IPS-20b (cell line): Measurements from ENCODE around the gene PTGIR.

Source experiments
- H3K27ac ChIP-seq: one replicate; pipeline ENCODE4 v1.5.1; 2013; ENCODE audit warnings: low read length
- H3K27me3 ChIP-seq: 2 replicates; pipeline ENCODE4 v1.6.1; 2013; ENCODE audit warnings: mild to moderate bottlenecking, low read length, inconsistent platforms; ENCODE audit not compliant: insufficient read depth
- H3K36me3 ChIP-seq: 2 replicates; pipeline ENCODE4 v1.6.1; 2013; ENCODE audit warnings: low read depth, mild to moderate bottlenecking, inconsistent platforms, low read length, moderate library complexity; ENCODE audit not compliant: insufficient read depth
- H3K4me1 ChIP-seq: 2 replicates; pipeline ENCODE4 v1.6.1; 2013; ENCODE audit warnings: mild to moderate bottlenecking, control low read depth, inconsistent platforms, low read length, moderate library complexity; ENCODE audit not compliant: insufficient read depth
- H3K4me3 ChIP-seq: 2 replicates; pipeline ENCODE4 v1.5.1; 2013; ENCODE audit warnings: mild to moderate bottlenecking, low read length, inconsistent platforms
- H3K9ac ChIP-seq: 2 replicates; pipeline ENCODE4 v1.6.1; 2013; ENCODE audit warnings: low read depth, mild to moderate bottlenecking, inconsistent platforms, low read length, moderate library complexity
- H3K9me3 ChIP-seq: 2 replicates; pipeline ENCODE4 v1.6.1; 2013; ENCODE audit warnings: mild to moderate bottlenecking, low read depth, low read length, inconsistent platforms; ENCODE audit not compliant: insufficient read depth

Gene PTGIR

GRCh38 chr19:46610851-46611770, 13.8 kb downstream of the PTGIR start:
- Histone ChIP-seq H3K27me3 (no peaks in the 10 kb centered on the region), H3K9me3 (no peaks in the 10 kb centered on the region), H3K4me1 (no peaks in the 10 kb centered on the region), H3K36me3 (peaks cover 41% of the 10 kb centered on the region), H3K27ac (no peak overlapping the region), H3K4me3 (no peak overlapping the region), H3K9ac (no peak overlapping the region)

- no peak overlapping the region for H3K9ac ChIP-seq
- H3K27me3 ChIP-seq: no peaks in the 10 kb centered on the region
- no peak overlapping the region for H3K27ac ChIP-seq
- H3K36me3 ChIP-seq: peaks cover 48% of the 10 kb centered on the region
- H3K4me3 ChIP-seq: no peak overlapping the region
- H3K9me3 ChIP-seq: no peaks in the 10 kb centered on the region
- no peaks in the 10 kb centered on the region for H3K4me1 ChIP-seq
Observed at GRCh38 chr19:46610413-46610775, 14.5 kb downstream of the PTGIR start.

GRCh38 chr19:46609511-46610412, 15.1 kb downstream of the PTGIR start:
- Histone ChIP-seq H3K4me3 (no peak overlapping the region), H3K9ac (no peak overlapping the region), H3K27ac (no peak overlapping the region), H3K27me3 (no peaks in the 10 kb centered on the region), H3K36me3 (peaks cover 50% of the 10 kb centered on the region), H3K4me1 (no peaks in the 10 kb centered on the region), H3K9me3 (no peaks in the 10 kb centered on the region)

- peaks cover 50% of the 10 kb centered on the region for H3K36me3 ChIP-seq
- no peaks in the 10 kb centered on the region for H3K27me3 ChIP-seq
Observed at GRCh38 chr19:46608581-46609345, 16.1 kb downstream of the PTGIR start.

GRCh38 chr19:46608178-46608577, 16.7 kb downstream of the PTGIR start:
- no peak overlapping the region for H3K27ac ChIP-seq
- no peaks in the 10 kb centered on the region for H3K27me3 ChIP-seq
- H3K4me1 ChIP-seq: peaks cover 4% of the 10 kb centered on the region; the same call in 1 of the 2 replicates
- H3K4me3 ChIP-seq: no peak overlapping the region
- H3K9ac ChIP-seq: no peak overlapping the region
- no peaks in the 10 kb centered on the region for H3K9me3 ChIP-seq
- peaks cover 52% of the 10 kb centered on the region for H3K36me3 ChIP-seq

More at GRCh38 chr19:46608581-46609345, 16.1 kb downstream of the PTGIR start:
- Histone ChIP-seq H3K9me3 (no peaks in the 10 kb centered on the region), H3K4me1 (no peaks in the 10 kb centered on the region; the same call in 1 of the 2 replicates), H3K9ac (no peak overlapping the region), H3K4me3 (no peak overlapping the region), H3K27ac (no peak overlapping the region)

- H3K4me1 ChIP-seq: peaks cover 11% of the 10 kb centered on the region
- H3K4me3 ChIP-seq: no peak overlapping the region
- no peak overlapping the region for H3K27ac ChIP-seq
- no peaks in the 10 kb centered on the region for H3K27me3 ChIP-seq
- no peaks in the 10 kb centered on the region for H3K9me3 ChIP-seq
- no peak overlapping the region for H3K9ac ChIP-seq
- peaks cover 58% of the 10 kb centered on the region for H3K36me3 ChIP-seq
Observed at GRCh38 chr19:46607448-46607841, 17.4 kb downstream of the PTGIR start.

- Histone ChIP-seq H3K4me1 (peaks cover 12% of the 10 kb centered on the region), H3K4me3 (no peak overlapping the region), H3K36me3 (peaks cover 58% of the 10 kb centered on the region), H3K9ac (no peak overlapping the region), H3K27me3 (no peaks in the 10 kb centered on the region), H3K27ac (no peak overlapping the region), H3K9me3 (no peaks in the 10 kb centered on the region)
Observed at GRCh38 chr19:46606681-46607447, 18.0 kb downstream of the PTGIR start.

- no peak overlapping the region for H3K27ac ChIP-seq
Observed at GRCh38 chr19:46606019-46606418, 18.9 kb downstream of the PTGIR start.

GRCh38 chr19:46605356-46605821, 19.5 kb downstream of the PTGIR start:
- Histone ChIP-seq H3K27me3 (no peaks in the 10 kb centered on the region), H3K9me3 (no peaks in the 10 kb centered on the region), H3K27ac (no peak overlapping the region), H3K36me3 (peaks cover 58% of the 10 kb centered on the region), H3K4me1 (peaks cover 12% of the 10 kb centered on the region), H3K9ac (no peak overlapping the region), H3K4me3 (no peak overlapping the region)

More at GRCh38 chr19:46606019-46606418, 18.9 kb downstream of the PTGIR start:
- H3K36me3 ChIP-seq: peaks cover 58% of the 10 kb centered on the region
- H3K9me3 ChIP-seq: no peaks in the 10 kb centered on the region
- H3K9ac ChIP-seq: no peak overlapping the region
- no peak overlapping the region for H3K4me3 ChIP-seq
- no peaks in the 10 kb centered on the region for H3K27me3 ChIP-seq
- peaks cover 12% of the 10 kb centered on the region for H3K4me1 ChIP-seq

- no peak overlapping the region for H3K9ac ChIP-seq
- H3K9me3 ChIP-seq: no peaks in the 10 kb centered on the region
- no peak overlapping the region for H3K27ac ChIP-seq
- H3K27me3 ChIP-seq: no peaks in the 10 kb centered on the region
- no peak overlapping the region for H3K4me3 ChIP-seq
- H3K4me1 ChIP-seq: peaks cover 12% of the 10 kb centered on the region
- peaks cover 55% of the 10 kb centered on the region for H3K36me3 ChIP-seq
Observed at GRCh38 chr19:46604781-46605355, 20.0 kb downstream of the PTGIR start.
